Kidney epithelial cell (primary cell): ENCODE measurements around the gene ADNP. TPM values are rescaled to one million over a fixed set of nuclear protein-coding genes. Genes with fewer than 3 reads are reported as not detected.
A peak's percentile ranks its signal among the peaks of the same experiment; 100 is the strongest.

Source experiments
- DNase-seq: peaks from one replicate; pipeline ENCODE4 v3.0.0-alpha.2; 2010; ENCODE audit warnings: low read depth
- H3K27me3 ChIP-seq: 2 replicates; pipeline ENCODE4 v1.6.0; 2011; ENCODE audit warnings: low read length; ENCODE audit not compliant: control insufficient read depth, insufficient read depth
- H3K36me3 ChIP-seq: 2 replicates; pipeline ENCODE4 v1.5.1; 2011; ENCODE audit warnings: low read length; ENCODE audit not compliant: control insufficient read depth, insufficient read depth
- H3K4me3 ChIP-seq: 2 replicates; pipeline ENCODE4 v1.5.1; 2011; ENCODE audit warnings: low read depth, mild to moderate bottlenecking, control low read depth, low read length
- total RNA-seq: library from RNA; depleted of rRNA; stranded (reverse); fragments of >200 nt; gene quantifications from 2 replicates; pipeline ENCODE4 v1.2.3, GENCODE V29; 2015
- TF ChIP-seq, protein P1 (sequence below): IDR thresholded peaks from 2 replicates; pipeline ENCODE4 v1.5.1; 2011; ENCODE audit warnings: mild to moderate bottlenecking, moderate library complexity, low read length, control low read depth, inconsistent platforms; ENCODE audit not compliant: insufficient read depth, poor library complexity, severe bottlenecking

The ADNP gene
- total RNA-seq, 1 donor from 2014 or later, result 59.7 TPM

DNA sequence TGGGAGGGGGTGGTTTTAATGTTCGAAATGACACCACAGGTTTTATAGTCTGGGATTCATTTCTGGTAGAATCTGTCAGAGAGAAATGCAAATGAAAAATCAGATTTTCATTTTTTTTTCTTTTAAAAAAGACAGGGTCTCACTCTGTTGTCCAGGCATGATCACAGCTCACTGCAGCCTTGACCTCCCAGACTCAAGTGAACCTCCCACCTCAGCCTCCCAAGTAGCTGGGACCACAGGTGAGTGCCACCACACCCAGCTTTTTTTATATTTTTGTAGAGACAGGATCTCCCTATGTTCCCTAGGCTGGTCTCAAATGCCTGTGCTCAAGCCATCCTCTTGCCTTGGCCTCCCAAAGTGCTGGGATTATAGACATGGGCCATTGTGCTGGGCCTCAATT, 2.4 kb upstream of the ADNP start:
- H3K27me3 ChIP-seq, result no peaks in the 10 kb centered on the region
- TF ChIP-seq, protein P1, sequence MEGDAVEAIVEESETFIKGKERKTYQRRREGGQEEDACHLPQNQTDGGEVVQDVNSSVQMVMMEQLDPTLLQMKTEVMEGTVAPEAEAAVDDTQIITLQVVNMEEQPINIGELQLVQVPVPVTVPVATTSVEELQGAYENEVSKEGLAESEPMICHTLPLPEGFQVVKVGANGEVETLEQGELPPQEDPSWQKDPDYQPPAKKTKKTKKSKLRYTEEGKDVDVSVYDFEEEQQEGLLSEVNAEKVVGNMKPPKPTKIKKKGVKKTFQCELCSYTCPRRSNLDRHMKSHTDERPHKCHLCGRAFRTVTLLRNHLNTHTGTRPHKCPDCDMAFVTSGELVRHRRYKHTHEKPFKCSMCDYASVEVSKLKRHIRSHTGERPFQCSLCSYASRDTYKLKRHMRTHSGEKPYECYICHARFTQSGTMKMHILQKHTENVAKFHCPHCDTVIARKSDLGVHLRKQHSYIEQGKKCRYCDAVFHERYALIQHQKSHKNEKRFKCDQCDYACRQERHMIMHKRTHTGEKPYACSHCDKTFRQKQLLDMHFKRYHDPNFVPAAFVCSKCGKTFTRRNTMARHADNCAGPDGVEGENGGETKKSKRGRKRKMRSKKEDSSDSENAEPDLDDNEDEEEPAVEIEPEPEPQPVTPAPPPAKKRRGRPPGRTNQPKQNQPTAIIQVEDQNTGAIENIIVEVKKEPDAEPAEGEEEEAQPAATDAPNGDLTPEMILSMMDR, result no peak
- no peak for DNase-seq

GRCh38 chr20:50932691-50933280, 1.5 kb upstream of the ADNP start:
- Histone ChIP-seq H3K27me3 (no peaks in the 10 kb centered on the region), H3K36me3 (peaks cover 1% of the 10 kb centered on the region), H3K4me3 (no peak overlapping the region)
- TF ChIP-seq, protein P1, result no peak
- no peak for DNase-seq

More for the DNA sequence above, 2.4 kb upstream of the ADNP start:
- H3K36me3 ChIP-seq, result peaks cover 1% of the 10 kb centered on the region
- no peak overlapping the region for H3K4me3 ChIP-seq

- no peaks in the 10 kb centered on the region for H3K36me3 ChIP-seq
Observed at GRCh38 chr20:50932016-50932485, 814 bp upstream of the ADNP start.

DNA sequence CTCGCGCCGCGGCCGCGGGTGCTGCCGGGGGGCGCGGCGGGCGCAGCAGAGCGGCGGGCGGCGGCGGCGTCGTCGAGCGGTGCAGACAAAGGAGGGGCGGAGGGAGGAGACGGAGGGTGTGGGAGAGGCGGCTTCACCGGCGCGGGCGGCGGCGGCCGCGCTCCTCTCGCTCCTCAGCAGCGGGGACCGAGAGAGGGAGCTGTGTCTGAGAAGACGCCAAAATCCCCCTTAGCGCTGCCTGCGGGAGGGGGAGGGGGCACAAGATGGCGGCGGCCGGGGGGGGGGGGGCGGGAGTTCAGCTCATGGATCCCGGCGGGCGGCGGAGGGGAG, 296 bp downstream of the ADNP start:
- H3K27me3 ChIP-seq, result no peaks in the 10 kb centered on the region
- H3K4me3 ChIP-seq, result peak overlapping the region; percentile 95
- TF ChIP-seq, protein P1, result no peak
- H3K36me3 ChIP-seq, result no peaks in the 10 kb centered on the region
- DNase-seq, result no peak

More at GRCh38 chr20:50932016-50932485, 814 bp upstream of the ADNP start:
- H3K27me3 ChIP-seq, result no peaks in the 10 kb centered on the region
- no peak for DNase-seq
- TF ChIP-seq, protein P1, result no peak
- H3K4me3 ChIP-seq, result peak overlapping the region; percentile 95

GRCh38 chr20:50930139-50930975, 880 bp downstream of the ADNP start:
- Histone ChIP-seq H3K4me3 (peak overlapping the region; percentile 95), H3K27me3 (no peaks in the 10 kb centered on the region), H3K36me3 (peaks cover 1% of the 10 kb centered on the region)
- TF ChIP-seq, protein P1, result no peak
- no peak for DNase-seq
